ENCODE data around the gene NMNAT2. TPM values are rescaled to one million over a fixed set of nuclear protein-coding genes. Genes with fewer than 3 reads are reported as not detected.

The NMNAT2 gene
- total and polyA plus RNA-seq, 2 of the 8 experiments (the other 6 are each of a cell fraction or from before 2014, with no cell fraction given): 6.5 to 20.9 TPM

- no peak overlapping the region for H2BK15ac ChIP-seq (ENCODE audit: low read length)
- H2BK5ac ChIP-seq (ENCODE audit: low read depth, low read length): no peak overlapping the region
- no peak overlapping the region for H2BK12ac ChIP-seq (ENCODE audit: low read depth, low read length)
- H3K36me3 ChIP-seq (ENCODE audit: control insufficient read depth in 2 of 4, insufficient read depth in 4 of 4, low read length in 3 of 4): no peaks in the 10 kb centered on the region
- no peak overlapping the region for H3K18ac ChIP-seq (ENCODE audit: extremely low read depth, low read length)
- H3K4ac ChIP-seq (replicated peaks; ENCODE audit: insufficient read length, low read depth, low read length): no peak overlapping the region
- DNase-seq (ENCODE audit: low read depth in 1 of 2, low spot score in 2 of 2) (no peak), FAIRE-seq (no peak)
- no peaks in the 10 kb centered on the region for H4K20me1 ChIP-seq (replicated peaks in 1 of 2; ENCODE audit: control insufficient read depth in 1 of 2, insufficient read depth in 2 of 2, low read length in 2 of 2)
- no peak overlapping the region for H3K56ac ChIP-seq (replicated peaks; ENCODE audit: insufficient read length, low read depth, low read length)
- H3K27me3 ChIP-seq (replicated peaks in 1 of 4; ENCODE audit: control insufficient read depth in 3 of 4, extremely low read depth in 1 of 4, insufficient read depth in 3 of 4, low read length in 3 of 4): no peaks in the 10 kb centered on the region
- no peak overlapping the region for H4K91ac ChIP-seq (replicated peaks; ENCODE audit: insufficient read length, low read length)
- H3K27ac ChIP-seq (ENCODE audit: low read depth, low read length): no peak overlapping the region
- H4K5ac ChIP-seq (ENCODE audit: insufficient read length, low read depth, low read length): no peak overlapping the region
- H2BK120ac ChIP-seq (replicated peaks; ENCODE audit: low read depth, low read length): no peak overlapping the region
- no peak overlapping the region for H2BK20ac ChIP-seq (ENCODE audit: low read length)
- H2AFZ ChIP-seq (ENCODE audit: low read length): no peak overlapping the region
- ChIA-PET CTCF (ENCODE audit: partially characterized antibody) (interaction anchor here (1.6 to 9.7 kb wide), 2 partner anchors 9 to 13 kb away, joined by 4 to 86 read pairs; no protein-coding TSS in a partner anchor), POLR2A (ENCODE audit: partially characterized antibody) (interaction anchor here (0.9 to 1.2 kb wide), 2 partner anchors 13 kb away, joined by 3 read pairs; no protein-coding TSS in a partner anchor)
- H3K9ac ChIP-seq (replicated peaks in 1 of 4; ENCODE audit: extremely low read depth in 1 of 4, low read depth in 3 of 4, low read length in 3 of 4): no peak overlapping the region
- no peaks in the 10 kb centered on the region for H3K23me2 ChIP-seq (ENCODE audit: low read depth, low read length)
- H3K79me2 ChIP-seq (ENCODE audit: control insufficient read depth in 1 of 2, insufficient read depth in 2 of 2, low read length in 2 of 2): no peaks in the 10 kb centered on the region
- H3K9me3 ChIP-seq (ENCODE audit: insufficient read depth in 2 of 2, low read depth in 1 of 2, low read length in 1 of 2): no peaks in the 10 kb centered on the region
- H3K14ac ChIP-seq (ENCODE audit: insufficient read length): no peak overlapping the region
- no peak overlapping the region for H4K8ac ChIP-seq (ENCODE audit: extremely low read depth, insufficient read depth, low read length)
- no peaks in the 10 kb centered on the region for H3K79me1 ChIP-seq (ENCODE audit: low read depth, low read length)
- WGBS, 2 experiments (ENCODE audit: extremely low coverage in 1 of 2, insufficient coverage in 1 of 2, insufficient read length in 1 of 2, insufficient replicate concordance in 2 of 2, low coverage in 1 of 2, low lambda C conversion rate in 2 of 2, missing lambda C conversion rate in 1 of 2): 70% methylated on average over 5 of the region's 5 CpGs; no CpG with 5 or more reads in 1 of the 2 experiments
- no peak overlapping the region for H3K23ac ChIP-seq (ENCODE audit: insufficient read length)
- H2AK5ac ChIP-seq (ENCODE audit: low read depth, low read length): no peak overlapping the region
- no peak overlapping the region for H3K4me3 ChIP-seq (ENCODE audit: extremely low read depth in 1 of 4, insufficient read depth in 2 of 4, low read depth in 3 of 4, low read length in 4 of 4)
- no peak overlapping the region for H3K4me2 ChIP-seq (ENCODE audit: insufficient read depth in 1 of 2, low read depth in 2 of 2, low read length in 2 of 2)
- H3K4me1 ChIP-seq (replicated peaks in 1 of 4; ENCODE audit: control insufficient read depth in 3 of 4, insufficient read depth in 4 of 4, low read length in 3 of 4): peaks cover 0 to 6% (median 3%) of the 10 kb centered on the region in 4 experiments; a peak in 2 of 7 replicates
- no peak for TF ChIP-seq POU5F1 (IDR thresholded peaks at IDR 0.05; ENCODE audit: low read depth, low read length)
- TF ChIP-seq SP4 (IDR thresholded peaks at IDR 0.05; ENCODE audit: low read length): no peak
- TF ChIP-seq RFX5 (IDR thresholded peaks at IDR 0.05; ENCODE audit: borderline replicate concordance, low read depth, low read length): no peak
- TF ChIP-seq CREB1 (IDR thresholded peaks at IDR 0.05): no peak
- TF ChIP-seq POLR2A (IDR thresholded peaks at IDR 0.05; ENCODE audit: control extremely low read depth in 1 of 2, low read depth in 2 of 2, low read length in 2 of 2): no peak
- no peak for TF ChIP-seq EGR1 (IDR thresholded peaks at IDR 0.05; ENCODE audit: borderline replicate concordance, low read depth, low read length)
- TF ChIP-seq TCF12 (IDR thresholded peaks at IDR 0.05; ENCODE audit: low read depth, low read length): no peak
- TF ChIP-seq RXRA (IDR thresholded peaks at IDR 0.05; ENCODE audit: insufficient read depth, low read depth, low read length): no peak
- no peak for TF ChIP-seq SRF (IDR thresholded peaks at IDR 0.05; ENCODE audit: low read depth, low read length)
- no peak for TF ChIP-seq MAX (IDR thresholded peaks at IDR 0.05)
Measured at GRCh38 chr1:183214021-183214970, 203.9 kb downstream of the NMNAT2 start.
